ENCODE results near the gene SNAP23. TPM values are rescaled to one million over a fixed set of nuclear protein-coding genes. Genes with fewer than 3 reads are reported as not detected.

Gene SNAP23
- polyA plus RNA-seq, 4 donors, result 83.2 to 112 (median 104) TPM

- DNase-seq (ENCODE audit: low read depth in 4 of 4, low spot score in 2 of 4), result no peak
These were observed 1.8 kb upstream of the SNAP23 start for GRCh38 chr15:42493679-42494078.

GRCh38 chr15:42494998-42495360, 455 bp upstream of the SNAP23 start:
- DNase-seq (ENCODE audit: low read depth in 4 of 4, low spot score in 2 of 4), result peak in 2 of 4 donors; percentile 23 to 34

GRCh38 chr15:42498212-42499068, 3.0 kb downstream of the SNAP23 start:
- no peak for DNase-seq (ENCODE audit: low read depth in 4 of 4, low spot score in 2 of 4)

- no peak for DNase-seq (ENCODE audit: low read depth in 4 of 4, low spot score in 2 of 4)
These were observed 4.6 kb downstream of the SNAP23 start for GRCh38 chr15:42499858-42500609.

- DNase-seq (ENCODE audit: low read depth in 4 of 4, low spot score in 2 of 4), result no peak
These were observed 7.0 kb downstream of the SNAP23 start for GRCh38 chr15:42502477-42502876.

- no peak for DNase-seq (ENCODE audit: low read depth in 4 of 4, low spot score in 2 of 4)
These were observed 8.4 kb downstream of the SNAP23 start for GRCh38 chr15:42503825-42504224.

- no peak for DNase-seq (ENCODE audit: low read depth in 4 of 4, low spot score in 2 of 4)
These were observed 9.2 kb downstream of the SNAP23 start for GRCh38 chr15:42504631-42505030.

- DNase-seq (ENCODE audit: low read depth in 4 of 4, low spot score in 2 of 4), result no peak
These were observed 12.1 kb downstream of the SNAP23 start for GRCh38 chr15:42507514-42507913.

GRCh38 chr15:42508263-42508690, 12.8 kb downstream of the SNAP23 start:
- DNase-seq (ENCODE audit: low read depth in 4 of 4, low spot score in 2 of 4), result no peak

GRCh38 chr15:42510258-42511006, 15.0 kb downstream of the SNAP23 start:
- no peak for DNase-seq (ENCODE audit: low read depth in 4 of 4, low spot score in 2 of 4)

- DNase-seq (ENCODE audit: low read depth in 4 of 4, low spot score in 2 of 4), result no peak
These were observed 15.6 kb downstream of the SNAP23 start for GRCh38 chr15:42511007-42511391.

GRCh38 chr15:42523331-42523730, 27.9 kb downstream of the SNAP23 start:
- DNase-seq (ENCODE audit: low read depth in 4 of 4, low spot score in 2 of 4), result no peak

GRCh38 chr15:42528970-42529369, 33.5 kb downstream of the SNAP23 start:
- DNase-seq (ENCODE audit: low read depth in 4 of 4, low spot score in 2 of 4), result no peak

- DNase-seq (ENCODE audit: low read depth in 4 of 4, low spot score in 2 of 4), result no peak
These were observed 37.8 kb downstream of the SNAP23 start for GRCh38 chr15:42533246-42533645.

GRCh38 chr15:42544853-42545629, 49.6 kb downstream of the SNAP23 start:
- DNase-seq (ENCODE audit: low read depth in 4 of 4, low spot score in 2 of 4), result no peak

- no peak for DNase-seq (ENCODE audit: low read depth in 4 of 4, low spot score in 2 of 4)
These were observed 52.4 kb downstream of the SNAP23 start for GRCh38 chr15:42547918-42548248.

GRCh38 chr15:42548249-42549031, 53.0 kb downstream of the SNAP23 start, which contains the start of the genes HAUS2 and LRRC57:
TSS of gene HAUS2 (plus strand) at chr15:42548838. CDS start at chr15:42548873, 35 bp downstream.
TSS of gene LRRC57 (minus strand) at chr15:42548793. CDS start at chr15:42548434, 359 bp downstream.
- DNase-seq (ENCODE audit: low read depth in 4 of 4, low spot score in 2 of 4), result peak; percentile 75 to 89 (median 81)

- DNase-seq (ENCODE audit: low read depth in 4 of 4, low spot score in 2 of 4), result peak in 1 of 4 donors; percentile 37
These were observed 53.6 kb downstream of the SNAP23 start for GRCh38 chr15:42549032-42549491.

GRCh38 chr15:42549741-42550392, 54.4 kb downstream of the SNAP23 start:
- DNase-seq (ENCODE audit: low read depth in 4 of 4, low spot score in 2 of 4), result no peak
